Neural cell (in vitro differentiated cells): ENCODE results near the gene ROR1.

Experiments used
- RAD21 ChIP-seq: fragments of 450-650 bp; conservative IDR thresholded peaks from 2 replicates; pipeline ENCODE4 v1.6.1; 2014; ENCODE audit warnings: antibody characterized with exemption, mild to moderate bottlenecking, moderate library complexity
- TF ChIP-seq, protein P1 (sequence below): fragments of 450-650 bp; IDR thresholded peaks from 2 replicates; pipeline ENCODE4 v1.5.1; 2014; ENCODE audit warnings: antibody characterized with exemption, mild to moderate bottlenecking, moderate library complexity; ENCODE audit not compliant: poor library complexity, severe bottlenecking

GRCh38 chr1:63984257-63984929, 210.6 kb downstream of the ROR1 start:
- no peak for TF ChIP-seq RAD21
- TF ChIP-seq, protein P1, sequence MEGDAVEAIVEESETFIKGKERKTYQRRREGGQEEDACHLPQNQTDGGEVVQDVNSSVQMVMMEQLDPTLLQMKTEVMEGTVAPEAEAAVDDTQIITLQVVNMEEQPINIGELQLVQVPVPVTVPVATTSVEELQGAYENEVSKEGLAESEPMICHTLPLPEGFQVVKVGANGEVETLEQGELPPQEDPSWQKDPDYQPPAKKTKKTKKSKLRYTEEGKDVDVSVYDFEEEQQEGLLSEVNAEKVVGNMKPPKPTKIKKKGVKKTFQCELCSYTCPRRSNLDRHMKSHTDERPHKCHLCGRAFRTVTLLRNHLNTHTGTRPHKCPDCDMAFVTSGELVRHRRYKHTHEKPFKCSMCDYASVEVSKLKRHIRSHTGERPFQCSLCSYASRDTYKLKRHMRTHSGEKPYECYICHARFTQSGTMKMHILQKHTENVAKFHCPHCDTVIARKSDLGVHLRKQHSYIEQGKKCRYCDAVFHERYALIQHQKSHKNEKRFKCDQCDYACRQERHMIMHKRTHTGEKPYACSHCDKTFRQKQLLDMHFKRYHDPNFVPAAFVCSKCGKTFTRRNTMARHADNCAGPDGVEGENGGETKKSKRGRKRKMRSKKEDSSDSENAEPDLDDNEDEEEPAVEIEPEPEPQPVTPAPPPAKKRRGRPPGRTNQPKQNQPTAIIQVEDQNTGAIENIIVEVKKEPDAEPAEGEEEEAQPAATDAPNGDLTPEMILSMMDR = no peak
